Fibroblast of the aortic adventitia (primary cell): Measurements from ENCODE around the gene RHBDL1. TPM values are rescaled to one million over a fixed set of nuclear protein-coding genes. Genes with fewer than 3 reads are reported as not detected.

ENCODE experiments used
- DNase-seq: peaks from one replicate; pipeline ENCODE4 v3.0.0-alpha.2; 2010; ENCODE audit warnings: low read depth
- H3K4me3 ChIP-seq: 2 replicates; pipeline ENCODE4 v1.5.1; 2011; ENCODE audit warnings: low read depth, mild to moderate bottlenecking, control low read depth, low read length, moderate library complexity
- CTCF ChIP-seq: IDR thresholded peaks from 2 replicates; pipeline ENCODE4 v1.5.1; 2011; ENCODE audit warnings: mild to moderate bottlenecking, low read length, control low read depth, inconsistent platforms; ENCODE audit not compliant: insufficient read depth
- total RNA-seq: library from RNA; depleted of rRNA; stranded (reverse); fragments of >200 nt; gene quantifications from 2 replicates; pipeline ENCODE4 v1.2.3, GENCODE V29; 2012; ENCODE audit warnings: low replicate concordance

RHBDL1 gene
- total RNA-seq, 1 donor: 3.2 TPM

GRCh38 chr16:704552-705380 lies 29.3 kb downstream of the RHBDL1 start:
- H3K4me3 ChIP-seq: peak overlapping the region; percentile 17
- no peak for TF ChIP-seq CTCF
- no peak for DNase-seq

GRCh38 chr16:705431-706188 lies 30.1 kb downstream of the RHBDL1 start, which contains the start of gene FBXL16:
TSS of gene FBXL16 (minus strand) at chr16:705801. CDS start at chr16:697405, 8,396 bp downstream.
- peak within 1 kb of the TSS; percentile 28 for H3K4me3 ChIP-seq
- TF ChIP-seq CTCF: no peak

GRCh38 chr16:706189-707061 lies 31.0 kb downstream of the RHBDL1 start:
- DNase-seq: no peak
- no peak for TF ChIP-seq CTCF
- H3K4me3 ChIP-seq: no peak overlapping the region

More at GRCh38 chr16:705431-706188, 30.1 kb downstream of the RHBDL1 start, which contains the start of gene FBXL16:
- DNase-seq: no peak

GRCh38 chr16:707062-707538 lies 31.6 kb downstream of the RHBDL1 start:
- DNase-seq: no peak
- H3K4me3 ChIP-seq: no peak overlapping the region
- TF ChIP-seq CTCF: no peak

DNA sequence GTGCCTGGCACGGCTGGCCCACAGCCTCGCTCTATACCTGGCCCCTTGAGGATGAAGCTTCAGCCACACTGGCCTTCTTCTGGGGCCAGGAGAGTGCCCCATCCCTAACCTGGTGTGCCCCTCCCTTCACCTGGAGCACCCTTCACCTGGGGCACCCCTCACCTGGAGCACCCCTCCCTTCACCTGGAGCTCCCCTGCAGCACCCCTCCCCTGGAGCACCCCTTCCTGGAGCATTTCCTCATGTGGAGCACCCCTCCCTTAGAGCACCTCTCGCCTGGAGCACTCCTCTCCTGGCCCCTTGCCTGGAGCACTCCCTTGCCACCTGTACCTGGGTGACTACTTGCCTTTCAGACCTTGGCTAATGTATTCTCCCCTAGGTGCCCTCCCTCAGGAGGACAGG lies 32.5 kb downstream of the RHBDL1 start:
- no peak for TF ChIP-seq CTCF
- no peak for DNase-seq
- no peak overlapping the region for H3K4me3 ChIP-seq

- no peak overlapping the region for H3K4me3 ChIP-seq
- DNase-seq: no peak
- TF ChIP-seq CTCF: no peak
Measured at GRCh38 chr16:708959-709358, 33.5 kb downstream of the RHBDL1 start.
